K562 (cell line): ENCODE results near the gene MMRN1.

Experiments used
- ATF2 ChIP-seq: sonication (generic); formaldehyde crosslinking; IDR thresholded peaks from 2 replicates; pipeline ENCODE4 v1.8.1; 2022; ENCODE audit warnings: missing genetic modification reagents
- BMI1 ChIP-seq: fragments of 150-350 bp; IDR thresholded peaks from 2 replicates; pipeline ENCODE4 v1.6.1; 2014; ENCODE audit warnings: low read length
- CBFB ChIP-seq: sonication (generic); formaldehyde crosslinking; IDR thresholded peaks from 2 replicates; pipeline ENCODE4 v1.4.0; 2020; ENCODE audit warnings: mild to moderate bottlenecking, missing genetic modification reagents
- CREM ChIP-seq: IDR thresholded peaks from 2 replicates; pipeline ENCODE4 v1.6.1; 2014; ENCODE audit warnings: antibody characterized with exemption, low read depth
- CTCF ChIP-seq, 3 experiments: IDR thresholded peaks in 2 of 3; conservative IDR thresholded peaks in 1 of 3; 2 replicates each; pipeline ENCODE4 v1.5.1; 2011 to 2012; ENCODE audit warnings: low read length in 3 of 3, mild to moderate bottlenecking in 3 of 3, control low read depth in 2 of 3, improper control_type of control experiment in 1 of 3, inconsistent platforms in 1 of 3, low read depth in 1 of 3, mixed read lengths in 1 of 3, moderate library complexity in 1 of 3; ENCODE audit not compliant: insufficient read depth in 2 of 3
- DMBX1 ChIP-seq: fragments of 250-450 bp; sonication (Bioruptor Pico); IDR thresholded peaks from 2 replicates; pipeline ENCODE4 v1.8.0; 2022; ENCODE audit warnings: inconsistent platforms, mild to moderate bottlenecking, moderate library complexity, borderline replicate concordance
- HMBOX1 ChIP-seq: sonication (generic); IDR thresholded peaks from 2 replicates; pipeline ENCODE4 v1.6.1; 2016
- IRF9 ChIP-seq: fragments of 450-650 bp; IDR thresholded peaks from 2 replicates; pipeline ENCODE4 v1.6.1; 2016; ENCODE audit warnings: missing biosample characterization, missing genetic modification characterization
- KLF13 ChIP-seq: fragments of 450-650 bp; IDR thresholded peaks from 2 replicates; pipeline ENCODE4 v1.6.1; 2016; ENCODE audit warnings: missing genetic modification characterization, low read depth, mild to moderate bottlenecking, missing compliant biosample characterization, moderate library complexity, borderline replicate concordance
- NFIC ChIP-seq: fragments of 450-650 bp; IDR thresholded peaks from 2 replicates; pipeline ENCODE4 v1.6.1; 2017; ENCODE audit warnings: mild to moderate bottlenecking, inconsistent platforms
- TARDBP ChIP-seq: fragments of 450-650 bp; IDR thresholded peaks from 2 replicates; pipeline ENCODE4 v1.6.1; 2016

DNA sequence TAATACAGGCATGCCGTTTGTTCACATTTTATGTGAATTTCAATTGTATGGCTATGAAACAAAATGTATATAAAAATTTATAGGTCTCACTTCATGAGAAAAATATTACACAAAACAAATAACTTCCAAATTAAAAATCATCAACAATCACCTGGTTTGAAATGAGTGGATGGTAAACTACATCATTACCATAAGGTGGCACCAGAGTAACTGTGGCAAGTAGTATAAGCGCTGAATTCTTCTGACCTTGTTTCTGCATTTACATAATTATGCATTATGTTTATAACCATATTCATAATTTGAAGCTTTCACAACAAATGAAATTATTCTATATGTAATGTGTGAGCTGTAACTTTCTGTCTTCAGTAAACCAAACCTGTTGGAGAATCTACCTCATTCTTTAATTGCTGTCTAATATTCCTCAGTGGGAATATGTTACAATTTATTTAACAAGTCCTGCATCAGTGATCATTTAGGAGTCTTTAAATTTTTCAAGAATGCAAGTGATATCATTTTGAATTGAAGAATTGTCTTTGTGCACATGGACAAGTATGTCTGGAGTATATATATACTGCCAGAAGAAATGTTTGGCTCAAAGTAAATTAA, 55.2 kb downstream of the MMRN1 start:
- TF ChIP-seq ATF2 (CRISPR knock-in tag) (no peak), BMI1 (no peak), NFIC (no peak), CREM (no peak), IRF9 (tag) (no peak), DMBX1 (CRISPR knock-in tag) (no peak), CBFB (CRISPR knock-in tag) (no peak), KLF13 (tag) (no peak), CTCF (IDR thresholded peaks at IDR 0.05 in 2 of 3, conservative IDR thresholded peaks at IDR 0.05 in 1 of 3; ENCODE audit: insufficient read depth in 2 of 3, low read depth in 1 of 3, low read length in 3 of 3) (peak in 1 of 3 experiments; percentile 25; a peak in 2 of 6 replicates), TARDBP (no peak), HMBOX1 (no peak)
